Dermis microvascular lymphatic vessel endothelial cell (primary cell): ENCODE measurements around the gene GOPC. TPM values are rescaled to one million over a fixed set of nuclear protein-coding genes. Genes with fewer than 3 reads are reported as not detected.
"Not testable (repeated sequence)": the region's sequence is repeated elsewhere in the genome, so short reads cannot be mapped to it uniquely, and the experiment has no call there.

Source experiments
- DNase-seq, 2 donors: peaks; one replicate each; pipeline versions ENCODE4 v3.0.0 to v3.0.0-alpha.2; 2010; ENCODE audit warnings: low read depth in 2 of 2
- total RNA-seq: library from RNA; depleted of rRNA; stranded (reverse); fragments of >200 nt; gene quantifications from 2 replicates; pipeline ENCODE4 v1.2.1, GENCODE V29; 2014

GOPC gene
- total RNA-seq, 1 donor from 2014 or later: 25.0 TPM

- no peak for DNase-seq
Observed at GRCh38 chr6:117518870-117519269, 83.4 kb downstream of the GOPC start.

- not testable (repeated sequence) for DNase-seq
Observed at GRCh38 chr6:117517995-117518394, 84.3 kb downstream of the GOPC start.

GRCh38 chr6:117515326-117515725, 87.0 kb downstream of the GOPC start:
- DNase-seq: no peak

- DNase-seq: no peak
Observed at GRCh38 chr6:117514655-117515054, 87.7 kb downstream of the GOPC start.

GRCh38 chr6:117513778-117514365, 88.4 kb downstream of the GOPC start:
- no peak for DNase-seq

- DNase-seq: no peak
Observed at GRCh38 chr6:117512987-117513573, 89.2 kb downstream of the GOPC start.

- no peak for DNase-seq
Observed at GRCh38 chr6:117512056-117512828, 90.1 kb downstream of the GOPC start.

Other genes starting within 250 kb of the GOPC start
- gene ROS1, start 176.6 kb downstream of the GOPC start, total RNA-seq: not detected in 2 replicates
- gene DCBLD1, start 119.8 kb downstream of the GOPC start, total RNA-seq: 25.4 and 37.9 TPM in 2 replicates
- 11.6 and 15.8 TPM in 2 replicates for gene NUS1, start 73.0 kb upstream of the GOPC start, total RNA-seq